Hepatocyte (in vitro differentiated cells): ENCODE measurements around the gene SLC23A3. TPM values are rescaled to one million over a fixed set of nuclear protein-coding genes. Genes with fewer than 3 reads are reported as not detected.
"Not testable (repeated sequence)": the region's sequence is repeated elsewhere in the genome, so short reads cannot be mapped to it uniquely, and the experiment has no call there.

ENCODE experiments used
- DNase-seq: peaks from one replicate; pipeline ENCODE4 v3.0.0-alpha.2; 2016; ENCODE audit warnings: low spot score
- H2AFZ ChIP-seq: fragments of 200-600 bp; sonication (generic); 2 replicates; pipeline ENCODE4 v1.6.0; 2016; ENCODE audit warnings: antibody characterized with exemption, mild to moderate bottlenecking
- H3K27ac ChIP-seq: fragments of 200-600 bp; sonication (generic); 2 replicates; pipeline ENCODE4 v1.5.1; 2016; ENCODE audit warnings: mild to moderate bottlenecking
- H3K27me3 ChIP-seq: fragments of 200-600 bp; sonication (generic); 2 replicates; pipeline ENCODE4 v1.6.1; 2016
- H3K36me3 ChIP-seq: fragments of 200-600 bp; sonication (generic); replicated peaks from 2 replicates; pipeline ENCODE4 v1.5.1; 2016; ENCODE audit warnings: low read depth; ENCODE audit not compliant: insufficient read depth
- H3K4me1 ChIP-seq: fragments of 200-600 bp; sonication (generic); 2 replicates; pipeline ENCODE4 v1.5.1; 2016; ENCODE audit warnings: mild to moderate bottlenecking, moderate library complexity; ENCODE audit not compliant: insufficient read depth
- H3K4me2 ChIP-seq: fragments of 200-600 bp; sonication (generic); 2 replicates; pipeline ENCODE4 v1.6.0; 2016
- H3K4me3 ChIP-seq: fragments of 200-600 bp; sonication (generic); 2 replicates; pipeline ENCODE4 v1.5.1; 2016; ENCODE audit warnings: mild to moderate bottlenecking
- H3K79me2 ChIP-seq: fragments of 200-600 bp; sonication (generic); 2 replicates; pipeline ENCODE4 v1.6.0; 2017; ENCODE audit warnings: mild to moderate bottlenecking
- H3K9me2 ChIP-seq: fragments of 200-600 bp; sonication (generic); replicated peaks from 2 replicates; pipeline ENCODE4 v1.6.0; 2017; ENCODE audit warnings: mild to moderate bottlenecking; ENCODE audit not compliant: insufficient read depth
- H3K9me3 ChIP-seq: fragments of 200-600 bp; sonication (generic); 2 replicates; pipeline ENCODE4 v1.5.1; 2016; ENCODE audit warnings: low read depth, mild to moderate bottlenecking
- H4K20me1 ChIP-seq: fragments of 200-600 bp; sonication (generic); 2 replicates; pipeline ENCODE4 v1.6.0; 2016; ENCODE audit warnings: mild to moderate bottlenecking; ENCODE audit not compliant: insufficient read depth, poor library complexity, severe bottlenecking
- CTCF ChIP-seq: fragments of 200-600 bp; sonication (generic); IDR thresholded peaks from 2 replicates; pipeline ENCODE4 v1.5.1; 2016; ENCODE audit warnings: antibody characterized with exemption, mild to moderate bottlenecking; ENCODE audit not compliant: poor library complexity
- EZH2 ChIP-seq: fragments of 200-600 bp; sonication (generic); IDR thresholded peaks from 2 replicates; pipeline ENCODE4 v1.6.1; 2016; ENCODE audit warnings: antibody characterized with exemption, mild to moderate bottlenecking, borderline replicate concordance
- EZH2phosphoT487 ChIP-seq: fragments of 200-600 bp; sonication (generic); IDR thresholded peaks from one replicate; pipeline ENCODE4 v1.6.1; 2018; ENCODE audit warnings: antibody characterized with exemption, mild to moderate bottlenecking, low read depth, moderate library complexity; ENCODE audit not compliant: unreplicated experiment, severe bottlenecking
- WGBS: methylation state at CpG from one replicate; pipeline ENCODE4 v1.1.6; 2016; ENCODE audit warnings: low lambda C conversion rate; ENCODE audit errors: missing lambda C conversion rate; 5-methylcytosine and 5-hydroxymethylcytosine counted together
- polyA plus RNA-seq: library from polyadenylated mRNA; unstranded; fragments of >200 nt; fragmentation: Nextera tagmentation; extraction: Ambion mirVana; gene quantifications from 2 replicates; pipeline ENCODE4 v1.2.1, GENCODE V29; 2016
- total RNA-seq: library from RNA; depleted of rRNA; stranded (reverse); fragments of >200 nt; gene quantifications from 2 replicates; pipeline ENCODE4 v1.2.3, GENCODE V29; 2014

Gene SLC23A3
- total and polyA plus RNA-seq, 2 experiments from 2014 or later = 0.80 to 1.5 TPM

- H3K4me2 ChIP-seq = peak overlapping the region; percentile 82
- no peaks in the 10 kb centered on the region for H3K9me2 ChIP-seq
- peak overlapping the region; percentile 92 for H2AFZ ChIP-seq
- peaks cover 3% of the 10 kb centered on the region for H4K20me1 ChIP-seq
- H3K4me1 ChIP-seq = peaks cover 20% of the 10 kb centered on the region
- H3K79me2 ChIP-seq = peaks cover 6% of the 10 kb centered on the region
- peak overlapping the region; percentile 98 for H3K27ac ChIP-seq
- H3K4me3 ChIP-seq = peak overlapping the region; percentile 60
- 28% methylated on average over 7 of the region's 7 CpGs for WGBS
- H3K9me3 ChIP-seq = no peaks in the 10 kb centered on the region
- H3K36me3 ChIP-seq = no peaks in the 10 kb centered on the region
- no peak for DNase-seq
- no peak for TF ChIP-seq EZH2
- TF ChIP-seq EZH2phosphoT487 = no peak
- TF ChIP-seq CTCF = no peak
- H3K27me3 ChIP-seq = no peaks in the 10 kb centered on the region
Observed at GRCh38 chr2:219205981-219206327, 36.1 kb upstream of the SLC23A3 start.

GRCh38 chr2:219205165-219205538 lies 35.3 kb upstream of the SLC23A3 start:
- no peaks in the 10 kb centered on the region for H3K36me3 ChIP-seq
- no peaks in the 10 kb centered on the region for H3K9me3 ChIP-seq
- H2AFZ ChIP-seq = no peak overlapping the region
- no peak for DNase-seq
- H3K4me2 ChIP-seq = no peak overlapping the region
- H3K79me2 ChIP-seq = peaks cover 6% of the 10 kb centered on the region
- no peaks in the 10 kb centered on the region for H3K9me2 ChIP-seq
- no peak overlapping the region for H3K4me3 ChIP-seq
- 81% methylated on average over 5 of the region's 5 CpGs for whole genome bisulfite sequencing
- H4K20me1 ChIP-seq = peaks cover 3% of the 10 kb centered on the region
- peaks cover 20% of the 10 kb centered on the region for H3K4me1 ChIP-seq
- no peaks in the 10 kb centered on the region for H3K27me3 ChIP-seq
- H3K27ac ChIP-seq = no peak overlapping the region
- TF ChIP-seq EZH2phosphoT487 (no peak), CTCF (no peak), EZH2 (no peak)

GRCh38 chr2:219204425-219205164 lies 34.8 kb upstream of the SLC23A3 start:
- Histone ChIP-seq H3K27me3 (no peaks in the 10 kb centered on the region), H2AFZ (no peak overlapping the region), H3K4me2 (no peak overlapping the region), H3K9me2 (no peaks in the 10 kb centered on the region), H3K4me1 (peaks cover 20% of the 10 kb centered on the region), H3K4me3 (no peak overlapping the region), H4K20me1 (peaks cover 3% of the 10 kb centered on the region), H3K27ac (no peak overlapping the region), H3K36me3 (no peaks in the 10 kb centered on the region), H3K9me3 (no peaks in the 10 kb centered on the region), H3K79me2 (peaks cover 6% of the 10 kb centered on the region)
- TF ChIP-seq CTCF = no peak
- no peak for TF ChIP-seq EZH2phosphoT487
- no peak for TF ChIP-seq EZH2
- no peak for DNase-seq
- 98% methylated on average over 7 of the region's 7 CpGs for WGBS

GRCh38 chr2:219201331-219201730 lies 31.5 kb upstream of the SLC23A3 start:
- H3K36me3 ChIP-seq, H3K79me2 ChIP-seq, DNase-seq, H3K4me2 ChIP-seq, H2AFZ ChIP-seq, H3K27ac ChIP-seq, H3K27me3 ChIP-seq, H4K20me1 ChIP-seq, H3K4me3 ChIP-seq, H3K4me1 ChIP-seq, H3K9me2 ChIP-seq, H3K9me3 ChIP-seq: not testable (repeated sequence)
- 93% methylated on average over 20 of the region's 21 CpGs for WGBS

GRCh38 chr2:219200502-219201326 lies 30.9 kb upstream of the SLC23A3 start:
- not testable (repeated sequence) for H3K4me1 ChIP-seq, H3K4me2 ChIP-seq, H3K36me3 ChIP-seq, H4K20me1 ChIP-seq, H3K79me2 ChIP-seq, H3K4me3 ChIP-seq, H3K9me3 ChIP-seq, DNase-seq, H3K27ac ChIP-seq, H2AFZ ChIP-seq, H3K9me2 ChIP-seq, H3K27me3 ChIP-seq
- WGBS = 80% methylated on average over 26 of the region's 26 CpGs
